HG03342 (cell line): Measurements from ENCODE around the gene TBC1D9.

Experiments used
- ATAC-seq: cut with Tn5 transposase; IDR thresholded peaks from one replicate; pipeline ENCODE4 v1.9.1; 2021; ENCODE audit warnings: mild to moderate bottlenecking, moderate library complexity; ENCODE audit not compliant: unreplicated experiment

TBC1D9 gene

GRCh38 chr4:140726776-140727500 is 29.2 kb downstream of the TBC1D9 start:
- no peak for ATAC-seq

- ATAC-seq, result no peak
Measured at GRCh38 chr4:140725556-140725955, 30.6 kb downstream of the TBC1D9 start.

GRCh38 chr4:140724760-140725159 is 31.4 kb downstream of the TBC1D9 start:
- no peak for ATAC-seq

GRCh38 chr4:140720387-140721304 is 35.5 kb downstream of the TBC1D9 start:
- ATAC-seq, result peak; percentile 55

- peak; percentile 42 for ATAC-seq
Measured at GRCh38 chr4:140719686-140720085, 36.5 kb downstream of the TBC1D9 start.

- no peak for ATAC-seq
Measured at GRCh38 chr4:140719022-140719421, 37.2 kb downstream of the TBC1D9 start.

GRCh38 chr4:140718241-140718952 is 37.8 kb downstream of the TBC1D9 start:
- ATAC-seq, result no peak

- no peak for ATAC-seq
Measured at GRCh38 chr4:140717313-140717712, 38.9 kb downstream of the TBC1D9 start.

- no peak for ATAC-seq
Measured at GRCh38 chr4:140715119-140715518, 41.1 kb downstream of the TBC1D9 start.

- no peak for ATAC-seq
Measured at GRCh38 chr4:140711910-140712309, 44.3 kb downstream of the TBC1D9 start.

GRCh38 chr4:140710908-140711622 is 45.1 kb downstream of the TBC1D9 start:
- ATAC-seq, result no peak

- no peak for ATAC-seq
Measured at GRCh38 chr4:140707325-140707724, 48.9 kb downstream of the TBC1D9 start.

GRCh38 chr4:140706665-140707064 is 49.5 kb downstream of the TBC1D9 start:
- ATAC-seq, result no peak

- ATAC-seq, result no peak
Measured at GRCh38 chr4:140706276-140706625, 49.9 kb downstream of the TBC1D9 start.

- no peak for ATAC-seq
Measured at GRCh38 chr4:140705625-140706275, 50.4 kb downstream of the TBC1D9 start.

- no peak for ATAC-seq
Measured at GRCh38 chr4:140704964-140705363, 51.2 kb downstream of the TBC1D9 start.

GRCh38 chr4:140704392-140704960 is 51.7 kb downstream of the TBC1D9 start:
- no peak for ATAC-seq

- ATAC-seq, result no peak
Measured at GRCh38 chr4:140703463-140703862, 52.7 kb downstream of the TBC1D9 start.

GRCh38 chr4:140702096-140702757 is 54.0 kb downstream of the TBC1D9 start:
- ATAC-seq, result no peak
